GM12864 (cell line): Measurements from ENCODE around the gene PLCB3.

Experiments used
- DNase-seq: peaks from one replicate; pipeline ENCODE4 v3.0.0-alpha.2; 2011; ENCODE audit warnings: low read depth
- H3K4me3 ChIP-seq: 2 replicates; pipeline ENCODE4 v1.5.1; 2011; ENCODE audit warnings: mild to moderate bottlenecking, low read depth, low read length, control low read depth
- TF ChIP-seq, protein P1 (sequence below): IDR thresholded peaks from 2 replicates; pipeline ENCODE4 v1.5.1; 2011; ENCODE audit warnings: low read depth, mild to moderate bottlenecking, moderate library complexity, low read length, control low read depth, inconsistent platforms; ENCODE audit errors: missing control alignments

Gene PLCB3

DNA sequence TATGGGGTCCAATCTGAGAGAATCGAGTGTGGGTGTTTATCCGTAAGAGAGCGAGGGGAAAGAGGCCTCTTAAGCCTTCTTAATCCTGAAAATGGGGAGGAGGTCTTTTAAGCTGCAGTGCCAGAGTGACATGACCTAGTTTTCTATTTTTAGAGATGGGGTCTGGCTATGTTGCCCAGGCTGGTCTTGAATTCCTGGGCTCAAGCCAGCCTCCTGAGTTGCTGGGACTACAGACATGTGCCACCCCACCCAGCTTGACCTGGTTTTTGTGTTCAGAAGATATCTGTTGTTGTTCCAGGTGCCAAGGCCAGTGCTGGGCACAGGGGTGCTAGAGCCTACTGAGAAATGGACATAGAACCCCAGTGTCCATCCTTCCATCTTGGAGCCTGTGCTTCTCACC, 31.8 kb downstream of the PLCB3 start:
- no peak for DNase-seq
- TF ChIP-seq, protein P1, sequence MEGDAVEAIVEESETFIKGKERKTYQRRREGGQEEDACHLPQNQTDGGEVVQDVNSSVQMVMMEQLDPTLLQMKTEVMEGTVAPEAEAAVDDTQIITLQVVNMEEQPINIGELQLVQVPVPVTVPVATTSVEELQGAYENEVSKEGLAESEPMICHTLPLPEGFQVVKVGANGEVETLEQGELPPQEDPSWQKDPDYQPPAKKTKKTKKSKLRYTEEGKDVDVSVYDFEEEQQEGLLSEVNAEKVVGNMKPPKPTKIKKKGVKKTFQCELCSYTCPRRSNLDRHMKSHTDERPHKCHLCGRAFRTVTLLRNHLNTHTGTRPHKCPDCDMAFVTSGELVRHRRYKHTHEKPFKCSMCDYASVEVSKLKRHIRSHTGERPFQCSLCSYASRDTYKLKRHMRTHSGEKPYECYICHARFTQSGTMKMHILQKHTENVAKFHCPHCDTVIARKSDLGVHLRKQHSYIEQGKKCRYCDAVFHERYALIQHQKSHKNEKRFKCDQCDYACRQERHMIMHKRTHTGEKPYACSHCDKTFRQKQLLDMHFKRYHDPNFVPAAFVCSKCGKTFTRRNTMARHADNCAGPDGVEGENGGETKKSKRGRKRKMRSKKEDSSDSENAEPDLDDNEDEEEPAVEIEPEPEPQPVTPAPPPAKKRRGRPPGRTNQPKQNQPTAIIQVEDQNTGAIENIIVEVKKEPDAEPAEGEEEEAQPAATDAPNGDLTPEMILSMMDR = no peak
- H3K4me3 ChIP-seq = no peak overlapping the region

DNA sequence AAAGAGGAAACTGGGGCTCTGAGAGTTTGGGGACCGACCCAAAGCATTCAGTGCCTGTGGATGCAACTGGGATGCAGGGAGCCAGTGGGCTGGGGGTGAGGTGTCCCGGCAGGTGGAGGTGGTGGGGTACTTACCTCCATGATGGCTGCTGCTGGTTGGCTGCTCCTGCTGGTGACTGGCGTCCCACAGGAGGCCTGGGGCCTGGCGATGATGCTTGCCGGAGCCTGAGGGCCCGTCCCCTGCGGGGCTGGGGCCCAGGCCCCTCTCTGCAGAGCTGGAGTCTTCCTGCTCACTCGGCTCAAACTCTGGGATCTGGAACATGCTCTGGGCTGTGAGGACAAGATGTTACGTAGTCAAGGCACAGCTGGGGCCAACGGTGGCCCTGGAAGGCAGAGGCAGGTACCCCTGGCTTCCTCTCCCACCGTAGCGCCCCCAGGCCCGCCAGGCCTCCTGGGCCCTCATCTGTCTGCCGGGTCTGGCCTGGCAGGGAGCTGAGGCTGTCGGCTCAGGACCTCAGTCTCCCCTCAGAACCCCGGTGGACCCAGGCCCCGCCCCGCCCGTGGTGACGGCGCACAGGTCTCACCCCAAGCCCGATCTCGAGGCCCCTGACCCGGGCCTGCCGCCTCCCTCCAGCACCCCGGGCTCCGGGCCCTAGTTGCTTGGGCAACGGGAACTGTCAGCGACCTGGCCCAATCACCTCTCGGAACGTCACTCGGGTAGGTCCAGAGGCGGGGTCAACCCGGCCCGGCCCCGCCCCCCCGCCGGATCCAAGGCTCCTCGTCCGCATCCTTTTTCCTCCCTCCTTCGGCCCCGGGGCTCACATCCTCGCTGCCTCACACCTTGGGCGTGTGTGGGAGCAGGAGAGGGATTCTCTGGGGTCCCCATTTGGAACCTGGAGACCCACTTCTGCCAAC, 33.0 kb downstream of the PLCB3 start, which contains the start of gene BAD:
TSS of gene BAD (minus strand) at position 618 of the 914 bp plus-strand sequence. CDS start at position 321, 297 bp downstream.
- TF ChIP-seq, protein P1 = no peak
- no peak for DNase-seq

DNA sequence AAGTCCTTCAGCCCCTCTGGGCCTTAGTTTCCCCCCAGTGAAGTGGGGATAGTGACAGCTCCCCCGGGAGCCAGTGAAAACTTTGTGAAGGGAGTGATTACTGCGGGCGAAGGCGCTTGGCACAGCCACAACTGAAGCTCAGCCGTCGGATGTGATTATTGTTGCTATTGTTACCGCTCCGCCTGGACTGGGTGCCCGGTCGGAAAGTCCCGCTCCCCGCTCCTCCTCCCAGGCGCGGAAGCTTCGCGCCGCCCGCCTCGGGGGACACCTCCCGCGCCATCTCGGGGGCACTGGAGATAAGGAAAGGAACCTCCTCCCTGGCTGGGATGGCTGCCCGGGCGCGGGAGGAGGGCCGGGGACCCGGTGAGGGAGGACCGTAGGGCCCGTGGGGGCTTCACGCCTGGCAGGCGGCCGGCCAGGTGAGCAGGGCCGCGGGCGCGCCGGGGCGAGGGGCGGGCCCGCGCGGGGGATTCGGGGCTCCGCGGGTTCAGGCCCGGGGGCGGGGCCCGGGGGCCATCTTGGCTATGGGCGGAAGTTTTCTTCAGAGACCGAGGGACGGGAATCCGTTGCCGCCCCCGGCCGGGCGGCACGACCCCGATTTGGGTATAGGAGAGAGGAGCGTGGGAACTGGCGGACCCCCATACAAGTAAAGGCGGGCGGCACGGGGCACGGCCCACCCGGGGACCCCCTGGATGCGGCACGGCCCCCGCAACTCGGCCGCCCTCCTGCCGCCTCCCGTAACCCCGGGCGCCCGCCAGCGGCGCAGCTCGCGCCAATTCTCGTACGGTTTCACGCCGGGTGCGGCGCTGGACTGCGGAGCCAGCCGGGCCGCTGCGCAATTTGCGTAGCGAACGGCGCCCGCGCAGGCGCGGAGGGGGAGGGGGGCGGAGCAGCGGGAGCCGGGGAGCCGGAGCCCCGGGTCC, 33.9 kb downstream of the PLCB3 start, which contains the start of gene GPR137:
TSS of gene GPR137 (plus strand) at position 887 of the 923 bp plus-strand sequence. CDS start 677 bp downstream, outside the sequence.
- DNase-seq = no peak

More for the DNA sequence above, 33.0 kb downstream of the PLCB3 start, which contains the start of gene BAD:
- peak within 1 kb of the TSS; percentile 71 for H3K4me3 ChIP-seq

DNA sequence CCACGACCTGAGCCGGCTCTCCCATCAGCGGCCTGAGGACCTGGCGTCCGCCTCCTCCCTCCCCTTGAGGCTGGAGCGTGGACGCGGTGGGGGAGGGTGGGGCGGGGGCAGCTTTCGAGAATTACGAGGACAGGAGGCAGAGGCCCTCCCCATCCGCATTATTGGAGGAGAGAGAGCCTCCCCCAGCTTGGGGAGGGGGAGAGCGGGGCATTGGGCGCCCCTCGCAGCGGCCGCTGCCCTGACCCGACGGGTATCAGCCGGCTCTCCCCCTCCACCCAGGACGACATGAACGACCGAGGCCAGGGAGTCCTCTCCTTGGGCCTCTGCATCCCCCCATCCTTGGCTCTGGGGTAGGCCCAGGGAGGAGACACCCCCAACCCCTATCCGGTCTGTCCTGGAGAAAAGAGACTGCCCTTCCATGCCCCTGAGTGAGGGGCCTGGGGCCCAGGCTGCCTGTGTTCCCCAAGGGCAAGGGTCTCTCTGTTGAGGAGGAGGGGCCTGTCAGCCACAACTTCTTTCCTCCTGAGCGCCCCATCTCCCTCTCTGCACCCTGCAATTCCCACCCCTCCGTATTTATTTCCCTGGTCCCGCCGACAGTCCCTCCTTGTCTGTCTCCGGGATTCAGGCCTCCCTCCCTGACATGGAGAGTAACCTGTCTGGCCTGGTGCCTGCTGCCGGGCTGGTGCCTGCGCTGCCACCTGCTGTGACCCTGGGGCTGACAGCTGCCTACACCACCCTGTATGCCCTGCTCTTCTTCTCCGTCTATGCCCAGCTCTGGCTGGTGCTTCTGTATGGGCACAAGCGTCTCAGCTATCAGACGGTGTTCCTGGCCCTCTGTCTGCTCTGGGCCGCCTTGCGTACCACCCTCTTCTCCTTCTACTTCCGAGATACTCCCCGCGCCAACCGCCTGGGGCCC, 34.8 kb downstream of the PLCB3 start:
- H3K4me3 ChIP-seq = peak overlapping the region; percentile 71
- DNase-seq = no peak
- TF ChIP-seq, protein P1 = peak; percentile 21

More for the DNA sequence above, 33.9 kb downstream of the PLCB3 start, which contains the start of gene GPR137:
- TF ChIP-seq, protein P1 = no peak
- H3K4me3 ChIP-seq = peak within 1 kb of the TSS; percentile 71

DNA sequence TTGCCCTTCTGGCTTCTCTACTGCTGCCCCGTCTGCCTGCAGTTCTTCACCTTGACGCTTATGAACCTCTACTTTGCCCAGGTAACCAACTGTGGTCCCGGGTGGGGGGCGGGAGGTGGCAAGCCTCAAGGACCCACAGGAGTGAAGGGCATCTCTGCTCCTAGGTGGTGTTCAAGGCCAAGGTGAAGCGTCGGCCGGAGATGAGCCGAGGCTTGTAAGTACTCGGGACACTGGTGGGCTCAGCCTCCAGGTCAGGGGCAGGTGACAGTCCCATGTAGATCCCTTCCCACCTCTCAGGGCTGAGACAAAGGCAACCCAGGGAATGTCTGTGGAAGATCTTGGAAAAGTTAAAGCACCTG, 35.5 kb downstream of the PLCB3 start:
- H3K4me3 ChIP-seq = no peak overlapping the region
- TF ChIP-seq, protein P1 = no peak
- DNase-seq = no peak
